HEK293T (cell line): ENCODE measurements around the gene FBXW5.
A peak's percentile ranks its signal among the peaks of the same experiment; 100 is the strongest.

Experiments used
- CTCF ChIA-PET: fragments of 350-600 bp; formaldehyde crosslinking; extraction: SDS; loops from one replicate; lab custom pipeline; 2021; ENCODE audit warnings: antibody characterized with exemption, inconsistent platforms; lab: Yijun Ruan, JAX
- POLR2A ChIA-PET: fragments of 350-600 bp; formaldehyde crosslinking; extraction: SDS; loops from one replicate; lab custom pipeline; 2020; ENCODE audit warnings: antibody characterized with exemption, inconsistent platforms; lab: Yijun Ruan, JAX
- DNase-seq: peaks from one replicate; pipeline ENCODE4 v3.0.0; 2012; ENCODE audit warnings: mixed read lengths; ENCODE audit errors: extremely low spot score
- ARNT ChIP-seq: fragments of 450-650 bp; IDR thresholded peaks from 2 replicates; pipeline ENCODE4 v1.6.1; 2017; ENCODE audit warnings: mild to moderate bottlenecking
- BHLHE40 ChIP-seq: fragments of 450-650 bp; IDR thresholded peaks from 2 replicates; pipeline ENCODE4 v1.6.1; 2016; ENCODE audit warnings: mild to moderate bottlenecking, moderate library complexity, borderline replicate concordance
- CTBP1 ChIP-seq: fragments of 450-650 bp; IDR thresholded peaks from 2 replicates; pipeline ENCODE4 v1.6.1; 2016; ENCODE audit warnings: borderline replicate concordance
- ELF4 ChIP-seq: fragments of 450-650 bp; IDR thresholded peaks from 2 replicates; pipeline ENCODE4 v1.6.1; 2017; ENCODE audit warnings: antibody characterized with exemption
- FOXA1 ChIP-seq: fragments of 450-650 bp; IDR thresholded peaks from 2 replicates; pipeline ENCODE4 v1.6.1; 2016; ENCODE audit warnings: mild to moderate bottlenecking
- FOXK2 ChIP-seq: fragments of 450-650 bp; IDR thresholded peaks from 2 replicates; pipeline ENCODE4 v1.6.1; 2016; ENCODE audit warnings: mild to moderate bottlenecking
- FOXM1 ChIP-seq: fragments of 450-650 bp; IDR thresholded peaks from 2 replicates; pipeline ENCODE4 v1.6.1; 2017; ENCODE audit warnings: mild to moderate bottlenecking, borderline replicate concordance
- HDGF ChIP-seq: fragments of 450-650 bp; IDR thresholded peaks from 2 replicates; pipeline ENCODE4 v1.6.1; 2017; ENCODE audit warnings: antibody characterized with exemption, borderline replicate concordance
- L3MBTL2 ChIP-seq: fragments of 450-650 bp; conservative IDR thresholded peaks from 2 replicates; pipeline ENCODE4 v1.6.1; 2016; ENCODE audit warnings: mild to moderate bottlenecking
- LEF1 ChIP-seq: fragments of 450-650 bp; IDR thresholded peaks from 2 replicates; pipeline ENCODE4 v1.6.1; 2017; ENCODE audit warnings: mild to moderate bottlenecking, borderline replicate concordance
- NFRKB ChIP-seq: fragments of 450-650 bp; IDR thresholded peaks from 2 replicates; pipeline ENCODE4 v1.6.1; 2016; ENCODE audit warnings: mild to moderate bottlenecking, moderate library complexity
- PKNOX1 ChIP-seq: fragments of 450-650 bp; IDR thresholded peaks from 2 replicates; pipeline ENCODE4 v1.6.1; 2016
- SP1 ChIP-seq: fragments of 450-650 bp; IDR thresholded peaks from 2 replicates; pipeline ENCODE4 v1.6.1; 2017
- SUZ12 ChIP-seq: fragments of 450-650 bp; IDR thresholded peaks from 2 replicates; pipeline ENCODE4 v1.6.1; 2016; ENCODE audit warnings: mild to moderate bottlenecking
- TARDBP ChIP-seq: fragments of 450-650 bp; IDR thresholded peaks from 2 replicates; pipeline ENCODE4 v1.6.1; 2016
- ZNF384 ChIP-seq: fragments of 450-650 bp; IDR thresholded peaks from 2 replicates; pipeline ENCODE4 v1.6.1; 2016

The FBXW5 gene

GRCh38 chr9:136952321-136952850 lies 7.8 kb upstream of the FBXW5 start:
- ChIA-PET CTCF (no interaction called here), POLR2A (interaction anchor here (0.7 kb wide), 1 partner anchor 40 kb away, joined by 3 read pairs; no protein-coding TSS in a partner anchor)
- DNase-seq = no peak
- TF ChIP-seq TARDBP (no peak), HDGF (no peak), FOXK2 (no peak), LEF1 (no peak), FOXM1 (no peak), SUZ12 (no peak), L3MBTL2 (no peak)

GRCh38 chr9:136951541-136952320 lies 7.2 kb upstream of the FBXW5 start, which contains the start of gene LCN12:
LCN12 (plus strand) TSS chr9:136952273; CDS start chr9:136952328, 55 bp downstream.
- POLR2A ChIA-PET = interaction anchor here (1.1 to 1.2 kb wide), 4 partner anchors 8 to 49 kb away, joined by 3 read pairs; no protein-coding TSS in a partner anchor
- no peak for DNase-seq
- CTCF ChIA-PET = interaction anchor here (1.3 kb wide), 1 partner anchor 78 kb away, joined by 3 read pairs; no protein-coding TSS in a partner anchor
- TF ChIP-seq CTBP1 = no peak
- no peak for TF ChIP-seq ARNT
- no peak for TF ChIP-seq SP1
- no peak for TF ChIP-seq PKNOX1
- no peak for TF ChIP-seq TARDBP
- TF ChIP-seq FOXK2 = no peak
- TF ChIP-seq FOXM1 = no peak
- no peak for TF ChIP-seq ZNF384
- no peak for TF ChIP-seq ELF4
- no peak for TF ChIP-seq SUZ12
- no peak for TF ChIP-seq LEF1
- TF ChIP-seq HDGF = no peak
- TF ChIP-seq FOXA1 = no peak
- no peak for TF ChIP-seq BHLHE40
- TF ChIP-seq L3MBTL2 = no peak

- CTCF ChIA-PET = interaction anchor here (1.3 kb wide), 1 partner anchor 79 kb away, joined by 3 read pairs; no protein-coding TSS in a partner anchor
Measured at GRCh38 chr9:136950656-136951276, 6.2 kb upstream of the FBXW5 start.

GRCh38 chr9:136949817-136950655 lies 5.5 kb upstream of the FBXW5 start:
- CTCF ChIA-PET = interaction anchor here (1.0 to 1.3 kb wide), 2 partner anchors 79 to 85 kb away, joined by 3 read pairs; no protein-coding TSS in a partner anchor
- POLR2A ChIA-PET = interaction anchor here (0.6 to 3.8 kb wide), 8 partner anchors 11 to 102 kb away, joined by 3 to 14 read pairs (median 3); partner anchors contain the start of gene PAXX
- peak; percentile 98 for DNase-seq
- TF ChIP-seq BHLHE40 (no peak), L3MBTL2 (peak; percentile 75)

More at GRCh38 chr9:136950656-136951276, 6.2 kb upstream of the FBXW5 start:
- POLR2A ChIA-PET = interaction anchor here (0.6 to 3.8 kb wide), 10 partner anchors 9 to 85 kb away, joined by 3 to 14 read pairs (median 3); partner anchors contain the start of gene PAXX
- no peak for DNase-seq
- TF ChIP-seq BHLHE40 (no peak), ZNF384 (no peak), FOXM1 (no peak), SUZ12 (no peak), LEF1 (no peak), PKNOX1 (no peak), FOXA1 (no peak), TARDBP (no peak), ARNT (no peak), NFRKB (no peak)

- DNase-seq = no peak
- ChIA-PET CTCF (interaction anchor here (1.0 to 2.5 kb wide), 2 partner anchors 85 to 86 kb away, joined by 3 to 45 read pairs; no protein-coding TSS in a partner anchor), POLR2A (interaction anchor here (1.0 to 3.8 kb wide), 3 partner anchors 25 to 101 kb away, joined by 3 to 14 read pairs (median 3); no protein-coding TSS in a partner anchor)
- TF ChIP-seq NFRKB (no peak), SP1 (no peak), TARDBP (no peak), FOXK2 (no peak), ARNT (no peak), L3MBTL2 (no peak), ZNF384 (no peak), ELF4 (no peak), CTBP1 (no peak), PKNOX1 (no peak), HDGF (no peak), FOXM1 (no peak), FOXA1 (no peak), LEF1 (no peak), BHLHE40 (no peak), SUZ12 (no peak)
Measured at GRCh38 chr9:136949239-136949816, 4.8 kb upstream of the FBXW5 start.
